Measurements from ENCODE around the gene SEPTIN11.

SEPTIN11 gene

GRCh38 chr4:76949276-76950051 lies at the start of gene SEPTIN11:
SEPTIN11 (plus strand) TSS chr4:76949752; CDS start chr4:76949904, 152 bp downstream.
- peak; percentile 73 for DNase-seq

- DNase-seq: no peak
These were observed 47.2 kb upstream of the SEPTIN11 start for GRCh38 chr4:76902233-76902890.

- no peak for DNase-seq
These were observed 44.8 kb upstream of the SEPTIN11 start for GRCh38 chr4:76904646-76905190.

- no peak for DNase-seq
These were observed 44.0 kb upstream of the SEPTIN11 start for GRCh38 chr4:76905521-76905920.

GRCh38 chr4:76909711-76910110 lies 39.8 kb upstream of the SEPTIN11 start:
- DNase-seq: no peak

GRCh38 chr4:76920715-76921114 lies 28.8 kb upstream of the SEPTIN11 start:
- no peak for DNase-seq

- DNase-seq: no peak
These were observed 25.8 kb upstream of the SEPTIN11 start for GRCh38 chr4:76923619-76924357.

- no peak for DNase-seq
These were observed 22.7 kb upstream of the SEPTIN11 start for GRCh38 chr4:76926841-76927240.

- no peak for DNase-seq
These were observed 18.9 kb upstream of the SEPTIN11 start for GRCh38 chr4:76930685-76931084.

GRCh38 chr4:76931087-76931486 lies 18.5 kb upstream of the SEPTIN11 start:
- no peak for DNase-seq

- no peak for DNase-seq
These were observed 17.8 kb upstream of the SEPTIN11 start for GRCh38 chr4:76931576-76932276.

- no peak for DNase-seq
These were observed 10.4 kb upstream of the SEPTIN11 start for GRCh38 chr4:76939184-76939583.

- DNase-seq: no peak
These were observed 6.4 kb upstream of the SEPTIN11 start for GRCh38 chr4:76943129-76943620.

- DNase-seq: no peak
These were observed 5.8 kb upstream of the SEPTIN11 start for GRCh38 chr4:76943790-76944189.

- DNase-seq: no peak
These were observed 2.2 kb upstream of the SEPTIN11 start for GRCh38 chr4:76947369-76947768.

GRCh38 chr4:76948443-76949275 lies 893 bp upstream of the SEPTIN11 start:
- DNase-seq: peak; percentile 43

- peak; percentile 23 for DNase-seq
These were observed 752 bp downstream of the SEPTIN11 start for GRCh38 chr4:76950052-76950955.

GRCh38 chr4:76950956-76951671 lies 1.6 kb downstream of the SEPTIN11 start:
- no peak for DNase-seq

GRCh38 chr4:76951672-76952010 lies 2.1 kb downstream of the SEPTIN11 start:
- DNase-seq: no peak

- no peak for DNase-seq
These were observed 2.5 kb downstream of the SEPTIN11 start for GRCh38 chr4:76952071-76952470.
